GM12864 (cell line): ENCODE measurements around the gene MAGI3.

Experiments used
- DNase-seq: peaks from one replicate; pipeline ENCODE4 v3.0.0-alpha.2; 2011; ENCODE audit warnings: low read depth
- H3K4me3 ChIP-seq: 2 replicates; pipeline ENCODE4 v1.5.1; 2011; ENCODE audit warnings: mild to moderate bottlenecking, low read depth, low read length, control low read depth
- CTCF ChIP-seq: IDR thresholded peaks from 2 replicates; pipeline ENCODE4 v1.5.1; 2011; ENCODE audit warnings: low read depth, mild to moderate bottlenecking, moderate library complexity, low read length, control low read depth, inconsistent platforms; ENCODE audit errors: missing control alignments

The MAGI3 gene

DNA sequence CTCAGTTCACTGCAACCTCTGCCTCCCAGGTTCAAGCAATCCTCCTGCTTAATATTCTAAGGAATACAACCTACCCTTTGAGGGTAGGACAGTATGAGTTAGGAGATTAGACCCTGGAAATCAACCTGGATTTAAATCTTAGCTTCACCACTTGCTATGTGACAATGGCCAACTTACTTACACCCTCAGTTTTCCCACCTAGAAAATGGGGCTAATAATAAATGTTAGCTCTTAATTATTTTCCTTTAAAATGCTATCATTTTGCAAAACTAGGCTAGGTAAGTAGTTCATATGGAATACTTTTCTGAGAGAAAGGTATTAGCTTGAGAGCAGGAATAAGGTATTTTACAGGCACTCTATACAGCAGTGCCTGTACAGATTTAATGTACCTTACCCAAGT, 258.2 kb downstream of the MAGI3 start:
- no peak for DNase-seq
- H3K4me3 ChIP-seq, result no peak overlapping the region
- TF ChIP-seq CTCF, result no peak

- TF ChIP-seq CTCF, result no peak
Observed at GRCh38 chr1:113652771-113653170, 262.5 kb downstream of the MAGI3 start.

GRCh38 chr1:113653741-113654140, 263.4 kb downstream of the MAGI3 start:
- TF ChIP-seq CTCF, result no peak
- DNase-seq, result no peak

More at GRCh38 chr1:113652771-113653170, 262.5 kb downstream of the MAGI3 start:
- H3K4me3 ChIP-seq, result no peak overlapping the region
- DNase-seq, result no peak

DNA sequence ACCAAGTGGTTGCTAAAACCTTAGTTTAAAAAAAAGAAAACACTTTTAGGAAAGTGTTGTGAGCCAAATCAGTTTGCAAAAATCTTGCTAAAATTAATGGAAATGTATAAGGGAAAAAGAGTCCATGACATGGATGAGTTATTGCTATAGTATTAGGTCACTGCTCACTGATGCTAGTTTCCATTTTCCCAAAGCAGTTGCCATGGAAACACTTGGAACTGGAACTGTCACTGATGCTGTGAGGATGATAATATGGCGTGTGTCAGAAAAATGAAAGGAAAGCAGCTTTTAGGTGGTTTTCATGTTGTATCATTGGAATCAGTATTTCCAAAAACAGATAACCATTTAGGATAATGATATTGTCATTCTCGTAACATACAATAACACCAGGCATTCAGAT, 264.6 kb downstream of the MAGI3 start:
- DNase-seq, result no peak
- TF ChIP-seq CTCF, result no peak
- no peak overlapping the region for H3K4me3 ChIP-seq

More at GRCh38 chr1:113653741-113654140, 263.4 kb downstream of the MAGI3 start:
- H3K4me3 ChIP-seq, result no peak overlapping the region

DNA sequence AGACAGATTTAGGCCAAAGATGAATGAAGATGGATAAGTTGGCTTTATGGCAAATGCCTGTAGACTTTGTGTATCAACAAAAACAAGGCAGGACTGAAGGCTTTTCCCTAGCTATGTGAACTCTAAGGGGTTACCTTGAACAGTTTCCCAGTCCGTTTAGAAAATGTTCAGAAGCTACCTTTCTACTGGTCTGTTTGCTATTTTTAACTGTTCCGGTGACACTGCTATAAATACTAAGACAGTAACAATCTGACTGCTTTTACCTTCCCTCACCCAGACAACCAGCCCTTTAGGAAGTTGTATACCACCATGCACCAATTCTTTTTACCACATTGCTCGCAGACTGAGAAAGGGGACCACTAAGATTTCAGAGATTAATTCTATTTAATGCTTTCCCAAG, 266.8 kb downstream of the MAGI3 start:
- DNase-seq, result no peak
- no peak for TF ChIP-seq CTCF
- H3K4me3 ChIP-seq, result no peak overlapping the region

GRCh38 chr1:113657556-113658063, 267.3 kb downstream of the MAGI3 start:
- no peak overlapping the region for H3K4me3 ChIP-seq
- TF ChIP-seq CTCF, result no peak
- DNase-seq, result no peak

- no peak for DNase-seq
- no peak for TF ChIP-seq CTCF
- no peak overlapping the region for H3K4me3 ChIP-seq
Observed at GRCh38 chr1:113659035-113659434, 268.7 kb downstream of the MAGI3 start.
